WTC11 (cell line): ENCODE measurements around the gene SCAANT1.

Experiments used
- ARID4B ChIP-seq: sonication (generic); formaldehyde crosslinking; IDR thresholded peaks from 2 replicates; pipeline ENCODE4 v1.8.0; 2023; ENCODE audit warnings: missing genetic modification reagents, mild to moderate bottlenecking, borderline replicate concordance
- ATF1 ChIP-seq: sonication (generic); formaldehyde crosslinking; IDR thresholded peaks from 2 replicates; pipeline ENCODE4 v1.8.1; 2023; ENCODE audit warnings: mild to moderate bottlenecking, moderate library complexity, missing genetic modification reagents
- CTCF ChIP-seq: fragments of 200-600 bp; IDR thresholded peaks from 2 replicates; pipeline ENCODE4 v1.8.0; 2022; ENCODE audit warnings: antibody characterized with exemption
- E2F4 ChIP-seq: sonication (generic); formaldehyde crosslinking; IDR thresholded peaks from 2 replicates; pipeline ENCODE4 v1.8.1; 2022; ENCODE audit warnings: low read depth, mild to moderate bottlenecking, moderate library complexity, missing genetic modification reagents, borderline replicate concordance
- EMX1 ChIP-seq: fragments of 250-450 bp; sonication (Bioruptor Pico); IDR thresholded peaks from 2 replicates; pipeline ENCODE4 v1.8.0; 2021; ENCODE audit warnings: mild to moderate bottlenecking
- GTF2I ChIP-seq: fragments of 250-450 bp; sonication (Bioruptor Pico); conservative IDR thresholded peaks from 2 replicates; pipeline ENCODE4 v1.4.0; 2021; ENCODE audit warnings: mild to moderate bottlenecking
- KAT7 ChIP-seq: sonication (generic); formaldehyde crosslinking; IDR thresholded peaks from 2 replicates; pipeline ENCODE4 v1.8.1; 2023; ENCODE audit warnings: missing genetic modification reagents, mild to moderate bottlenecking, borderline replicate concordance
- MAX ChIP-seq: sonication (generic); formaldehyde crosslinking; IDR thresholded peaks from 2 replicates; pipeline ENCODE4 v1.8.0; 2022; ENCODE audit warnings: mild to moderate bottlenecking, missing genetic modification reagents
- MLX ChIP-seq: sonication (generic); formaldehyde crosslinking; IDR thresholded peaks from 2 replicates; pipeline ENCODE4 v1.8.1; 2023; ENCODE audit warnings: mild to moderate bottlenecking, missing genetic modification reagents, moderate library complexity
- NR3C1 ChIP-seq: sonication (generic); formaldehyde crosslinking; conservative IDR thresholded peaks from 2 replicates; pipeline ENCODE4 v1.8.1; 2023; ENCODE audit warnings: low read depth, mild to moderate bottlenecking, missing genetic modification reagents
- SMAD3 ChIP-seq: sonication (generic); formaldehyde crosslinking; IDR thresholded peaks from 2 replicates; pipeline ENCODE4 v1.8.0; 2022; ENCODE audit warnings: missing genetic modification reagents, mild to moderate bottlenecking, borderline replicate concordance
- ZNF121 ChIP-seq: sonication (generic); formaldehyde crosslinking; IDR thresholded peaks from 2 replicates; pipeline ENCODE4 v1.8.0; 2023; ENCODE audit warnings: missing genetic modification reagents
- ZNF138 ChIP-seq: sonication (generic); formaldehyde crosslinking; conservative IDR thresholded peaks from 2 replicates; pipeline ENCODE4 v1.8.1; 2022; ENCODE audit warnings: mild to moderate bottlenecking, moderate library complexity, missing genetic modification reagents

GRCh38 chr3:63951492-63952247, 39.5 kb upstream of the SCAANT1 start:
- TF ChIP-seq ATF1 (no peak), E2F4 (CRISPR knock-in tag) (no peak), MLX (CRISPR knock-in tag) (no peak), CTCF (no peak), MAX (no peak), NR3C1 (CRISPR knock-in tag) (no peak), SMAD3 (CRISPR knock-in tag) (no peak), ARID4B (no peak), GTF2I (CRISPR knock-in tag) (no peak), ZNF121 (no peak), KAT7 (CRISPR knock-in tag) (no peak), ZNF138 (CRISPR knock-in tag) (no peak), EMX1 (CRISPR knock-in tag) (no peak)
